ENCODE measurements around the gene KLHL33. TPM values are rescaled to one million over a fixed set of nuclear protein-coding genes. Genes with fewer than 3 reads are reported as not detected.

The KLHL33 gene
- total and polyA plus RNA-seq, 12 donors, result 0.13 to 1.4 (median 0.40) TPM

GRCh38 chr14:20417250-20418186 lies 18.4 kb downstream of the KLHL33 start:
- no peak overlapping the region for H3K4me3 ChIP-seq
- no peak for TF ChIP-seq CTCF (IDR thresholded peaks at IDR 0.05)
- 81 to 84% methylated on average over 7 of the region's 7 CpGs for whole genome bisulfite sequencing, 2 donors
- intact Hi-C loops (cut with DNase I), result loop anchor here in 8 of 10 donors (2.0 to 10.0 kb wide), 8 partner anchors 35 to 267 kb away; partner anchors contain the start of genes RNASE4 (in 3 of the 8), ANG (in 2 of the 8), APEX1 (in 2 of the 8) and OSGEP (in 2 of the 8)
- no peak for ATAC-seq
- peaks cover 0 to 33% (median 4%) of the 10 kb centered on the region in 9 donors for H3K4me1 ChIP-seq
- no peak overlapping the region for H3K27ac ChIP-seq
- no peaks in the 10 kb centered on the region for H3K9me3 ChIP-seq
- no peak for DNase-seq
- no peaks in the 10 kb centered on the region for H3K27me3 ChIP-seq
- no peaks in the 10 kb centered on the region for H3K36me3 ChIP-seq

DNA sequence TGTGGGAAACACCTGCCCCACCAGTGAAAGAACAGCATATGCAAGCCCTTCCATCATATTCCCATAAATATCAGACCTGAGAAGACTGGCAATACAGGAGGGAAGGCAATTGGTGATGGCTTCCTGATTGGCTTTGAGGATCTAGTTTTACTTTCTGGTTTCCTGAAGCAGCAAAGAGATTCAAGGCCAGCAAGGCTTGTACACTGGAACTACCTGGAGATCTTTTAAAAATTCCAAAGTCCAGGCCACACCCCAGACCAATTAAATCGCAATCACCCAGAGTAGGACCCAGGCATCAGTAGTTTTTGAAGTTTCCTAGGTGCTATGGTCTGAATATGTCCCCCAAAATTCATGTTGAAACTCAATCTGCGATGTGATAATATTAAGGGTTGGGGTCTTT lies 19.7 kb downstream of the KLHL33 start:
- H3K4me1 ChIP-seq, result peaks cover 0 to 44% (median 10%) of the 10 kb centered on the region in 9 donors
- WGBS, 2 donors, result 92 to 93% methylated on average over 2 of the region's 2 CpGs
- DNase-seq, result no peak
- H3K36me3 ChIP-seq, result no peaks in the 10 kb centered on the region
- intact Hi-C loops (cut with DNase I), result loop anchor here in 8 of 10 donors (2.0 to 10.0 kb wide), 8 partner anchors 36 to 269 kb away; partner anchors contain the start of genes RNASE4 (in 3 of the 8), ANG (in 2 of the 8), APEX1 (in 2 of the 8) and OSGEP (in 2 of the 8)
- H3K27me3 ChIP-seq, result no peaks in the 10 kb centered on the region
- no peak for TF ChIP-seq CTCF (IDR thresholded peaks at IDR 0.05)
- H3K27ac ChIP-seq, result no peak overlapping the region
- no peak for ATAC-seq
- no peaks in the 10 kb centered on the region for H3K9me3 ChIP-seq
- H3K4me3 ChIP-seq, result no peak overlapping the region

GRCh38 chr14:20415782-20416206 lies 20.2 kb downstream of the KLHL33 start:
- Histone ChIP-seq H3K9me3 (no peaks in the 10 kb centered on the region), H3K4me1 (peaks cover 0 to 47% (median 10%) of the 10 kb centered on the region in 9 donors), H3K27ac (peak overlapping the region in 1 of 10 donors; percentile 10), H3K27me3 (no peaks in the 10 kb centered on the region), H3K36me3 (no peaks in the 10 kb centered on the region), H3K4me3 (no peak overlapping the region)
- TF ChIP-seq CTCF (IDR thresholded peaks at IDR 0.05), result peak in 7 of 9 donors; percentile 55 to 72 (median 60)
- WGBS, 2 donors, result 53 to 58% methylated on average over 3 of the region's 3 CpGs
- intact Hi-C loops (cut with DNase I), result loop anchor here in 8 of 10 donors (2.0 to 10.0 kb wide), 10 partner anchors 37 to 269 kb away; partner anchors contain the start of genes RNASE4 (in 3 of the 8), ANG (in 2 of the 8), APEX1 (in 2 of the 8) and OSGEP (in 2 of the 8)
- DNase-seq, result peak in 1 of 2 donors; percentile 30
- ATAC-seq, result no peak

DNA sequence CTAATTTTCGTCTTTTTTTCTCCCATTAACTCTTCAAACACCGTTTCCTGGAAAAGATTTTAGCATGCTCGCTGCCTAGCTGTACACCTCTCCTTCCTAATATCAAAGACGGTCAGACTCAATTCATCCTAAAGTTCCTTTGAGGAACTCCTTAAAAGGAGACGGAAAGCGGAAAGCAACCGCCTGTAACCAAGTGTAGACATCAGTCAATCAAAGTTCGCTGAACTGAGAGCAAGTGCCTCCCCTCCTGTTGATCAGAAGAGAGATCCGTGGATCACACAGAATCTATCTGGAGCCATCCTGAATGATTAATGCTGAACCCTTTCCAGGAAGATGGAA lies 22.3 kb downstream of the KLHL33 start:
- Histone ChIP-seq H3K36me3 (peaks cover 0 to 6% (median 0%) of the 10 kb centered on the region in 9 donors), H3K27me3 (no peaks in the 10 kb centered on the region), H3K27ac (peak overlapping the region; percentile 40 to 98 (median 95)), H3K9me3 (no peaks in the 10 kb centered on the region), H3K4me1 (peaks cover 0 to 37% (median 13%) of the 10 kb centered on the region in 9 donors), H3K4me3 (peak overlapping the region; percentile 63 to 92 (median 75))
- TF ChIP-seq CTCF (IDR thresholded peaks at IDR 0.05), result no peak
- intact Hi-C loops (cut with DNase I), result loop anchor here in 8 of 10 donors (1.0 to 10.0 kb wide), 14 partner anchors 39 to 271 kb away; partner anchors contain the start of genes PARP2 (in 5 of the 8), RNASE4 (in 4 of the 8), ANG (in 2 of the 8) and APEX1 (in 2 of the 8)
- DNase-seq, result no peak
- peak; percentile 5 to 43 (median 22) for ATAC-seq
- 0 to 2% methylated on average over 9 of the region's 9 CpGs for WGBS, 2 donors

All from heart right ventricle (tissue), 16 donors.